HFFc6 (cell line): ENCODE measurements around the gene MYMK. TPM values are rescaled to one million over a fixed set of nuclear protein-coding genes. Genes with fewer than 3 reads are reported as not detected.

Experiments used
- DNase-seq: peaks from one replicate; pipeline ENCODE4 v3.0.0-alpha.2; 2018
- H3K27ac Mint-ChIP-seq: 2 replicates; pipeline ENCODE4 v1.8.0; 2020; ENCODE audit warnings: mild to moderate bottlenecking, mixed read lengths
- H3K27me3 Mint-ChIP-seq: 2 replicates; pipeline ENCODE4 v1.8.0; 2021; ENCODE audit warnings: mild to moderate bottlenecking, moderate library complexity, mixed read lengths; ENCODE audit not compliant: insufficient read depth
- H3K36me3 Mint-ChIP-seq: 2 replicates; pipeline ENCODE4 v1.8.0; 2021; ENCODE audit warnings: low read depth, mixed read lengths
- H3K4me1 Mint-ChIP-seq: 2 replicates; pipeline ENCODE4 v1.8.0; 2020; ENCODE audit warnings: low read depth, mixed read lengths
- H3K4me3 Mint-ChIP-seq: 2 replicates; pipeline ENCODE4 v1.8.0; 2020; ENCODE audit warnings: mild to moderate bottlenecking, moderate library complexity, mixed read lengths
- H3K9me3 Mint-ChIP-seq: 2 replicates; pipeline ENCODE4 v1.8.0; 2020; ENCODE audit warnings: mild to moderate bottlenecking, mixed read lengths
- CTCF ChIP-seq: fragments of 200-600 bp; sonication (generic); IDR thresholded peaks from 2 replicates; pipeline ENCODE4 v1.5.0; 2021; ENCODE audit warnings: antibody characterized with exemption, mild to moderate bottlenecking
- total RNA-seq, 6 experiments: library from RNA; stranded (reverse); fragmentation: NEBNext Ultra II Directional; extraction: Animal tissue kit (Norgen Biotek cat#: 25700); gene quantifications; 2 replicates in 1 of 6; 3 replicates in 5 of 6; pipeline ENCODE4 v1.2.3, GENCODE V29; 2021

The MYMK gene
- total RNA-seq, 6 experiments from 2014 or later, result not detected

DNA sequence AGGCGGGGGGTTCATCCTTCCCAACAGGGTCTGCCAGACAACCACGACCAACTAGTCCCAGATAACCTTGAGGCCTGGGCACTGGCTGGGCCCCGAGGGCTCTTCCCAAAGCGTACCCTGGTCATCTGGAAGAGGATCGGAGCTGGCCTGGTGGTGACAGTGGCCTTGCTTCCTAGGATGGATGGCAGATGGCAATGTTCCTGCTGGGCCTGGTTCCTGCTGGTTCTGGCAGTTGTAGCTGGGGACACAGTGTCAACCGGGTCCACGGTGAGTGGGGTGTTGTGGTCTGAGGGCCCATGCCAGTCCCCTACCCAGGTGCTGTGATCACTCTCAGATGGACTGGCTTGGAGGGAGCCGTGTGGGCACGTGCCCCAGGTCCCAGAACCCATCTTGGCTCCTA is 11.8 kb upstream of the MYMK start:
- DNase-seq, result no peak
- no peak for TF ChIP-seq CTCF
- Mint-ChIP-seq H3K27me3 (peaks cover 21% of the 10 kb centered on the region), H3K36me3 (no peaks in the 10 kb centered on the region), H3K27ac (no peak overlapping the region), H3K4me3 (no peak overlapping the region), H3K9me3 (no peaks in the 10 kb centered on the region), H3K4me1 (peaks cover 5% of the 10 kb centered on the region; the same call in 1 of the 2 replicates)

- Mint-ChIP-seq H3K4me3 (no peak overlapping the region), H3K27ac (no peak overlapping the region), H3K27me3 (peaks cover 24% of the 10 kb centered on the region), H3K9me3 (no peaks in the 10 kb centered on the region), H3K36me3 (no peaks in the 10 kb centered on the region), H3K4me1 (peaks cover 5% of the 10 kb centered on the region; the same call in 1 of the 2 replicates)
- no peak for TF ChIP-seq CTCF
- DNase-seq, result no peak
Measured at GRCh38 chr9:133536080-133536479, 11.3 kb upstream of the MYMK start.

- H3K36me3 Mint-ChIP-seq, result no peaks in the 10 kb centered on the region
- no peak overlapping the region for H3K4me3 Mint-ChIP-seq
- H3K27ac Mint-ChIP-seq, result no peak overlapping the region
Measured at GRCh38 chr9:133535306-133535877, 10.6 kb upstream of the MYMK start.

GRCh38 chr9:133534346-133535291 is 9.9 kb upstream of the MYMK start, which contains the start of gene ADAMTSL2:
Gene ADAMTSL2 (plus strand): TSS chr9:133534704. CDS start chr9:133536713, 2,009 bp downstream.
- H3K4me1 Mint-ChIP-seq, result peaks cover 5% of the 10 kb centered on the region; the same call in 1 of the 2 replicates
- no peak within 1 kb of the TSS for H3K4me3 Mint-ChIP-seq
- H3K27me3 Mint-ChIP-seq, result peaks cover 31% of the 10 kb centered on the region
- no peaks in the 10 kb centered on the region for H3K36me3 Mint-ChIP-seq
- DNase-seq, result no peak
- no peak for TF ChIP-seq CTCF
- no peak within 1 kb of the TSS for H3K27ac Mint-ChIP-seq
- no peaks in the 10 kb centered on the region for H3K9me3 Mint-ChIP-seq

More at GRCh38 chr9:133535306-133535877, 10.6 kb upstream of the MYMK start:
- Mint-ChIP-seq H3K27me3 (peaks cover 29% of the 10 kb centered on the region), H3K4me1 (peaks cover 5% of the 10 kb centered on the region; the same call in 1 of the 2 replicates), H3K9me3 (no peaks in the 10 kb centered on the region)
- DNase-seq, result no peak
- no peak for TF ChIP-seq CTCF

GRCh38 chr9:133533857-133534256 is 9.1 kb upstream of the MYMK start:
- no peak for DNase-seq
- H3K4me1 Mint-ChIP-seq, result no peaks in the 10 kb centered on the region
- no peak overlapping the region for H3K4me3 Mint-ChIP-seq
- no peaks in the 10 kb centered on the region for H3K9me3 Mint-ChIP-seq
- H3K27ac Mint-ChIP-seq, result no peak overlapping the region
- H3K36me3 Mint-ChIP-seq, result no peaks in the 10 kb centered on the region
- H3K27me3 Mint-ChIP-seq, result peaks cover 33% of the 10 kb centered on the region
- no peak for TF ChIP-seq CTCF
